ENCODE data around the gene GJC1.
A peak's percentile ranks its signal among the peaks of the same experiment; 100 is the strongest.
"Not testable (repeated sequence)": the region's sequence is repeated elsewhere in the genome, so short reads cannot be mapped to it uniquely, and the experiment has no call there.

Gene GJC1

GRCh38 chr17:44844390-44844830 is 14.3 kb upstream of the GJC1 start:
- no peak for DNase-seq (ENCODE audit: low spot score)

GRCh38 chr17:44842748-44843147 is 12.7 kb upstream of the GJC1 start:
- DNase-seq (ENCODE audit: low spot score), result no peak

DNA sequence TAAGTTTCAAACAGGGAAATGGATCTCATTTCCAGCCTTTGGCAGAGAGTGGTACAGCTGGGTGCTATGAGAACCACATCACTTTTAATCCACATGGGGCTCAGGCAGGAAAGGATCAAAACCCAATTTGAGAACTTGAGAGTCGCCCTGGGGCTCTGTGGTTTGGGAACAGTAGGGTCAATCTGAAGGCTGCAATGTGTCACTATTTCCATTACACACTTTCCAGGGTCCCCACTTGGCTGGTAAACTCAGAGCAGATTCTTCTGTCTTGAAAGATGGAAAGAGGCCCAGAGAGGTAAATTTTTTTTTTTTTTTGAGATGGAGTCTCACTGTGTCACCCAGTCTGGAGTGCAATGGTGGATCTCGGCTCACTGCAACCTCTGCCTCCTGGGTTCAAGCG is 10.8 kb upstream of the GJC1 start:
- no peak for DNase-seq (ENCODE audit: low spot score)

DNA sequence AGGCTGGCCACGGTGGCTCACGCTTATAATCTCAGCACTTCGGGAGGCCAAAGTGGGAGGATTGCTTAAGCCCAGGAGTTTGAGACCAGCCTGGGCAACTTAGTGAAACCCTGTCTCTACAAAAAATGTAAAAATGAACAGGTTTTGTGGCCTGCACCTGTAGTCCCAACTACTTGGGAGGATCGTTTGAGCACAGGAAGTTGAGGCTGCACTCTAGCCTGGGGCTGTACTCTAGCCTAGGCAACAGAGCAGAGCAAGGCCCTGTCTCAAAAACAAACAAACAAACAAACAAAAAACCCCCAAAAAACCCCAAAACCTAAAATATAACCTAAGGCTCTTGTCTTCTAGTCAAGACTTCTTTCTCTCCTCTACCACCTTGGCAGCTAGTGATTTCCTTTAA is 10.2 kb upstream of the GJC1 start:
- DNase-seq (ENCODE audit: low spot score), result no peak

DNA sequence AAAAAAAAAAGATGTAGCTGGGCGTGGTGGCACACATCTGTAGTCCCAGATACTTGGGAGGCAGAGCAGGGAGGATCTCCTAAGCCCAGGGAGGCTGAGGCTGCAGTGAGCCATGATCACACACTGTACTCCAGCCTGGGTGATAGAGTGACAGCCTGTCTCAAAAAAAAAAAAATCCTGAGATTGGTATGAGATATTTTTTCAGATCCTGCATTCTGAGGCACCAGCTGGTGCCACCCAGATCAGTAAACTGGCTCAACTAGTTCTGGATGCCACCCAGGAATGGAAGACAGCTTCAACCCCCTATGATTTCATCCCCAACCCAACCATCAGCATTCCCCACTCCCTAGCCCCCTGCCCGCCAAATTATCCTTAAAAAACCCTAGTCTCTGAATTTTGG is 7.1 kb upstream of the GJC1 start:
- DNase-seq (ENCODE audit: low spot score), result no peak

DNA sequence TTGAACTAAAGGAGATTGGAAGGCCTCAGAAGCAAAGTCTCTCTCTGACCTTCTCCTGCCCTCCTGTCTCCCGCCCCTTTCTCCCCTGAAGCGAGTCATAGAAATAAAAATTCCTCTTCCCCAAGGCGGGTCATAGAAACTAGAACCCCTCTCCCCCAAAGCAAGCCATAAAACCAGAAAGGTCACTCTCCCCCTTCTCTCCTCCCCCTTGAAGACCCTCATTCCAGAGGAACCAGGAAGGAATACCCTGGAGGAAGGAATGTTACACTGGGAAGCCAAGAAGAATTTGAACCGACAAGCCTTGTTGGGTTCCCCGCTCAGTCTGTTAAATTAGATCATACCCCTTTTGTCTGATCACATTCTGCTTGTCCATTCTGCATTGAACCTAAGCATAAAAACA is 2.7 kb upstream of the GJC1 start:
- no peak for DNase-seq (ENCODE audit: low spot score)

DNA sequence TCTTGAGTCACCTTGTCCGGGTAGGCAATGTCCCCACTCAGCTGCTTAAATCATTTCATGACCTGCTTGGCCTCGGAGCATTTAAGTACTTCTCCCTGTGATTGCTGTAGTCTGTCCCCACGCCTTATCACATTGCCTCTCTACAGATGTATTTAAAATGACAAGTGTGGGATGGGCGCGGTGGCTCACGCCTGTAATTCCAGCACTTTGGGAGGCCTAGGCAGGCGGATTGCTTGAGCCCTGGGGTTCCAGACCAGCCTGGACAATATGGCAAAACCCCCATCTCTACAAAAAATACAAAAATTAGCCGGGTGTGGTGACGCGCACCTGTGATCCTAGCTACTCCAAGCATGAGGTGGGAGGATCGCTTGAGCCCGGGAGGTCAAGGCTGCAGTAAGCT is 1.3 kb upstream of the GJC1 start:
- no peak for DNase-seq (ENCODE audit: low spot score)

DNA sequence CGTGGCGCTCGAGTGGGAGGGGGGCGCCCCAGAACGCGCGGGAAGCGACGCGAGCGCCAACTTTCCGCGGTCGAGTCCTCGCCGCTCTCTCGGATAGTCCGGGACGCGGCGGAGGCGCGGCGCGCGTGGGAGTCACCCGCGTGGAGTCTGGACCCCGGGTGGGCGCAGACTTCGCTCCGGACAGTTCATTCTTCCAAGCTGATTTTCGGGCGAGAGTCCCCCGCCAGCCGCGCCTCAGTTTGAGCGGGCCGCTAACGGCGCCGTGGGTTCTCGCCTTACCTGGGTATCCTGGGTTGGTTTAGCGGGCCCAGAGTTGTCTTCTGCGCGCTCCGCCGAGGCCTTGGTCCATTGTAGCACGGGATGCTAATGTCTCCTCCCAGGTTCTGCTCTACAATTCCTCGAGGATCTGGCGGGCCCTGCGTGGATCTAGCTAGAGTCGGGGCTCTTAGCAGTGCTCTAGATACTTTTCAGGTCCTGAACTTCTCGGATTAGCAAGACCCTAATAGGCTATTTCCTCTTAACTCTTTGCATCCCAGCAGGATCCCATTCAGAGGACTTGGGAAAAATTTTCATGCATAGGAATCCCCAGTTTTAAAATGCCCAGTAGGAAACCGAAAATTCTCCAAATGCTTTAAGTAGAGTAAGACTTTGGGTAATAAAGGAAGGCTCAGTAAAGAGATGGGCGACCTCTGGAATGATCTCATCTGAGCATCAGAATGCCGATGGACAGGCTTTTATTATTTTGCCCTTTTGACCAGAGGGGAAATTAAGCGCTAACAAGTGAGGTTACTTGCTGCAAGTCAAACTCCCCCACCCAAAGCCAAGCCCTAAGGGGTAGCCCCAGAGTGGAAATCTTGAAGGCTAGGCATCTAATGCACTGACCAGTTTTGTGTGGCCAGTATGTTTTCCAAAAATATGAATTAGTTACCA is 537 bp upstream of the GJC1 start:
- DNase-seq (ENCODE audit: low spot score), result no peak

DNA sequence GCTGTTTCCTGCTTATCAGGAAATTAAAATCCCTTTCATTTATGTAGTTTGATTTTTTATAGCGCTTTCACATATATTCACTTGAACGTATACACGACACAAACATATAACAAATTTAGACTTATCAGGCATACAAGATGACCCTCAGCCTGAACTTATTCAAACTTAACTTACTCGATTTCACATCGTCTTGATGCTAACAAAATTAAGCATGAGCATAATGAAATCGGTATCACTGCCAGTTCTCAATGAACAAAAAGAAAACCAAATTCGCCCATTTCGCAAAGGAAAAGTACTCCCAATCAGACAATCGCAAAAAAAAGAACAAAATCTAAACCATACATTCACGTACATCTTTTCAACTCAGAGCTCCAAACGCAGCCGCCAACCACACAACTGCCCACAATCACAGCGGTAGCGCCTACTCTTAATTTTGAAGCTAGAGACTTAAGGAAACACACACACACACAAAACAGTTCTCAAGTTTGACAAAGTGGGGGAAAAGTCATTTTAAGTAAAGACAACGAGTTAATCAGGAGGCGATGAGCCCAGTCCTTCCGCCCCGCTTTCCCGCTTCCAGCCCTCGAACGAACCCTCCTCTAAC is 1.1 kb downstream of the GJC1 start:
- DNase-seq (ENCODE audit: low spot score), result peak; percentile 68

- no peak for DNase-seq (ENCODE audit: low spot score)
These were observed 2.2 kb downstream of the GJC1 start for GRCh38 chr17:44827863-44828262.

- DNase-seq (ENCODE audit: low spot score), result no peak
These were observed 3.8 kb downstream of the GJC1 start for GRCh38 chr17:44826123-44826790.

GRCh38 chr17:44825236-44825635 is 4.9 kb downstream of the GJC1 start:
- not testable (repeated sequence) for DNase-seq (ENCODE audit: low spot score)

GRCh38 chr17:44820631-44821212 is 9.4 kb downstream of the GJC1 start:
- DNase-seq (ENCODE audit: low spot score), result no peak

DNA sequence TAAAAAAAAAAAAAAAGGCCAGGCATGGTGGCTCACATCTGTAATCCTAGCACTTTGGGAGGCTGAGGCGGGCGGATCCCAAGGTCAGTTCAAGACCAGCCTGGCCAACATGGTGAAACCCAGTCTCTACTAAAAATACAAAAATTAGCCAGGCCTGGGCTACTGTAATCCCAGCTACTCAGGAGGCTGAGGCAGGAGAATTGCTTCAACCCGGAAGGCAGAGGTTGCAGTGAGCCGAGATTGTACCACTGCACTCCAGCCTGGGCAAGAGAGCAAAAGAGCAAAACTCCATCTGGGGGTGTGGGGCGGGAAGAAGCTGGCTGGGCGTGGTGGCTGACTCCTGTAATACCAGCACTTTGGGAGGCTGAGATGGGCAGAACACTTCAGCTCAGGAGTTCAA is 11.6 kb downstream of the GJC1 start:
- DNase-seq (ENCODE audit: low spot score), result not testable (repeated sequence)

DNA sequence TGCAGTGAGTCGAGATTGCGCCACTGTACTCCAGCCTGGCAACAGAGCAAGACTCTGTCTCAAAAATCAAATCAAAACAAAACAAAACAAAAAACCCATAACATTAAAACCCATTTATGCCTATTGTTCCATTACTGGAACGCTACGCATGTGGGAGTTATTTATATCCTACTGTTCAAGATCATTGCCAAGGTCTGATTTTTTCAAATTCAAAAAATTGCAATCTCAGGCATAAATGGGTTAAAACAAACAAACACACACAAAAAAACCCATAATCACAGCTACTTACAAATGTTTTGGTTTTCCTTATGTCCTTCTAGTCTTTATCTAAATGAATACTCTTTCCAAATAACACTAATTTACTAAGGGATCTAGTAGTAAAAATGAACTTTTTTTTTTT is 17.8 kb downstream of the GJC1 start:
- DNase-seq (ENCODE audit: low spot score), result no peak

DNA sequence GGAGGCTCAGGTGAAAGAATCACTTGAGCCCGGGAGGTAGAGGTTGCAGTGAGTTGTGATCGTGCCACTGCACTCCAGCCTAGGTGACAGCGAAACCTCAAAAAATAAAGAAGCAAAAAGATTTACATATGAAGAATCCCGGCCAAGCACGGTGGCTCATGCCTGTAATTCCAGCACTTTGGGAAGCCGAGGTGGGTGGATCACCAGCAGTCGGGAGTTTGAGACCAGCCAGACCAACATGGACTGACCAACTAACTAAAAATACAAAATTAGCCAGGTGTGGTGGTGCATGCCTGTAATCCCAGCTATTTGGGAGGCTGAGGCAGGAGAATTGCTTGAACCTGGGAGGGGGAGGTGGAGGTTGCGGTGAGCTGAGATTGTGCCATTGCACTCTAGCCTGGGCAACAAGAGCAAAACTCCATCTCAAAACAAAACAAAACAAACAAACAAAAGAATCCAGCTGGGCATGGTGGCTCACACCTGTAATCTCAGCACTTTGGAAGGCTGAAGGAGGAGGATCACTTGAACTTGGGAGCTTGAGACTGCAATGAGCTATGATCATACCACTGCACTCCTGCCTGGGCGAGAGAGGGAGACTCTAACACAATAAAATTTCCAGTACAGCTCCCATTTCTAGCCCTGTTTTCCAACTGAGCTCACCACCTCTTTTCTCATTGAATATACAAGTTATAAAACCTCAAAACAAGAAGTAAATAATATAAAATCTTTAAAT is 21.3 kb downstream of the GJC1 start:
- not testable (repeated sequence) for DNase-seq (ENCODE audit: low spot score)

- no peak for DNase-seq (ENCODE audit: low spot score)
These were observed 21.9 kb downstream of the GJC1 start for GRCh38 chr17:44808156-44808555.

DNA sequence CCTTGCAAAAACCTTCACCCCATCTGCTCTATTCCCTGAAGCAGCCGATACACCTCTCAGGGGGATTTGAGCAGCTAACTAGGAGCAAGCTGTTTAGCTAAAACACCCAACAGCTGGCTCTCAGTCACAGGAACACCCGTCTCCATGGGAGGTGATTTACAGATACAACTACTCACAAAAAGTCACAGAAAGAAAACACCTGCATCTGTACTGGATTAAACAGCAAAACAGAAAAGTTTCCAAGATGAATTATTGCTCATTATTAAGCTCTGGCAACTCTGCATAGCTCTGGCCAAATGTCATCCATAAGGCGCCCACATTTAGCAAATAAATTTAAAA is 22.3 kb downstream of the GJC1 start:
- peak; percentile 46 for DNase-seq (ENCODE audit: low spot score)

- no peak for DNase-seq (ENCODE audit: low spot score)
These were observed 22.8 kb downstream of the GJC1 start for GRCh38 chr17:44807093-44807816.

GRCh38 chr17:44804302-44805089 is 25.6 kb downstream of the GJC1 start:
- DNase-seq (ENCODE audit: low spot score), result no peak

DNA sequence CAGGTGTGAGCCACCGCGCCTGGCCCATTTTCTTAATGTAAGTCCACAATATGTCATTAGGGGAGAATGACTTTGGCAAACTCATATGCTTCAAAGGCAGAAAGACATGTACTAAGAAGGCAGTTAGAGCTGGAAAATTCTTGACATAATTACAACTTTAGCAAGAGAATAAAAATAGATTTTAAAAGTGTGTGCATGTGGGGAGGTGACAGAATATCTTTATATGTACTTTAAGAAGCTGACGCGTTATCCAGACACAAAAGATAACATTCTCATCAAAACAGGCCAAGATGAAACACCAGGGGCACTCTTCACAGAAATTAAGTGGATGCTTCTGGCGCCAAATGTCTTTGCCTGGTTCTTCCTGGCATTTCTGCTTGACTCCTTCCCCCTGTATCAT is 28.2 kb downstream of the GJC1 start:
- DNase-seq (ENCODE audit: low spot score), result no peak
